HCT116 (cell line): Measurements from ENCODE around the gene GPT2. TPM values are rescaled to one million over a fixed set of nuclear protein-coding genes. Genes with fewer than 3 reads are reported as not detected.

Source experiments
- ATAC-seq: fragments of 200-7000 bp; cut with Tn5 transposase; 2 replicates; pipeline ENCODE4 v1.9.1; 2020; ENCODE audit warnings: mild to moderate bottlenecking, moderate library complexity
- BruUV-seq: library from RNA; stranded (reverse); fragments of 400-500 nt; replicated peaks from 2 replicates; lab custom pipeline; 2021; lab: Mats Ljungman, UMichigan
- CTCF ChIA-PET: fragments of 300-600 bp; sonication (Branson Sonifier 250); formaldehyde crosslinking; loops from one replicate; lab custom pipeline; 2021; ENCODE audit warnings: antibody characterized with exemption; lab: Charles Lee
- POLR2A ChIA-PET: fragments of 300-600, 350-600 bp; sonication (Branson Sonifier 250); formaldehyde crosslinking; loops from one replicate; lab custom pipeline; 2021; ENCODE audit warnings: antibody characterized with exemption; lab: Charles Lee
- RAD21 ChIA-PET, 2 experiments: fragments of 300-600 bp; sonication (Branson Sonifier 250); formaldehyde crosslinking; loops; one replicate each; lab custom pipeline; 2023; ENCODE audit warnings: low total read pairs in 2 of 2; ENCODE audit not compliant: uncharacterized antibody in 2 of 2, unreplicated experiment in 2 of 2, low non-redundant PET in 1 of 2; lab: Charles Lee
- DNase-seq: peaks from one replicate; pipeline ENCODE4 v3.0.0-alpha.2; 2010; ENCODE audit warnings: low read depth, low spot score
- H2AFZ ChIP-seq: fragments of 200-600 bp; shearing (Covaris generic), sonication (generic); 2 replicates; pipeline ENCODE4 v1.6.1; 2017; ENCODE audit warnings: low read depth, mixed run types, mixed read lengths, antibody characterized with exemption, low read length; ENCODE audit not compliant: poor library complexity, severe bottlenecking
- H3K27ac ChIP-seq: 2 replicates; pipeline ENCODE4 v1.5.1; 2012; ENCODE audit warnings: low read depth, low read length
- H3K27me3 ChIP-seq: fragments of 200-600 bp; sonication (generic); 2 replicates; pipeline ENCODE4 v1.6.1; 2016; ENCODE audit warnings: mixed run types, low read length, mixed read lengths; ENCODE audit not compliant: insufficient read depth
- H3K36me3 ChIP-seq, 2 experiments: fragments of 200-500 bp in 1 of 2; fragments of 200-600 bp in 1 of 2; sonication (Bioruptor generic) in 1 of 2; sonication (generic) in 1 of 2; 2 replicates each; pipeline versions ENCODE4 v1.5.1 to v1.6.1; 2014 to 2016; ENCODE audit warnings: low read length in 2 of 2, inconsistent platforms in 1 of 2, mixed read lengths in 1 of 2, mixed run types in 1 of 2; ENCODE audit not compliant: insufficient read depth in 2 of 2, control insufficient read depth in 1 of 2
- H3K4me1 ChIP-seq, 2 experiments: fragments of 200-600 bp in 1 of 2; sonication (generic) in 1 of 2; 2 replicates each; pipeline versions ENCODE4 v1.5.1 to v1.6.1; 2012 to 2017; ENCODE audit warnings: low read length in 2 of 2, inconsistent platforms in 1 of 2, mild to moderate bottlenecking in 1 of 2, mixed read lengths in 1 of 2, mixed run types in 1 of 2, moderate library complexity in 1 of 2; ENCODE audit not compliant: insufficient read depth in 2 of 2, control insufficient read depth in 1 of 2
- H3K4me2 ChIP-seq: fragments of 200-600 bp; sonication (generic); 2 replicates; pipeline ENCODE4 v1.6.1; 2017; ENCODE audit warnings: mixed run types, low read length, mixed read lengths
- H3K4me3 ChIP-seq, 2 experiments: fragments of 200-600 bp in 1 of 2; sonication (generic) in 1 of 2; replicated peaks in 1 of 2; 2 replicates each; pipeline ENCODE4 v1.5.1; 2011 to 2016; ENCODE audit warnings: low read length in 2 of 2, control low read depth in 1 of 2, low read depth in 1 of 2, mild to moderate bottlenecking in 1 of 2, mixed read lengths in 1 of 2, mixed run types in 1 of 2
- H3K79me2 ChIP-seq: fragments of 200-600 bp; sonication (generic); 2 replicates; pipeline ENCODE4 v1.6.1; 2017; ENCODE audit warnings: mild to moderate bottlenecking, mixed run types, low read length, moderate library complexity, mixed read lengths; ENCODE audit not compliant: insufficient read depth
- H3K9ac ChIP-seq: fragments of 200-600 bp; sonication (generic); 2 replicates; pipeline ENCODE4 v1.6.1; 2016; ENCODE audit warnings: low read length, mixed read lengths
- H3K9me2 ChIP-seq: fragments of 200-600 bp; sonication (generic), shearing (Covaris generic); 2 replicates; pipeline ENCODE4 v1.6.1; 2017; ENCODE audit warnings: mixed run types, mild to moderate bottlenecking, moderate library complexity; ENCODE audit not compliant: insufficient read depth
- H3K9me3 ChIP-seq, 2 experiments: fragments of 200-500 bp in 1 of 2; fragments of 200-600 bp in 1 of 2; sonication (Bioruptor generic) in 1 of 2; sonication (generic) in 1 of 2; 2 replicates each; pipeline ENCODE4 v1.6.1; 2014 to 2017; ENCODE audit warnings: low read length in 2 of 2, mixed read lengths in 2 of 2, inconsistent platforms in 1 of 2, low read depth in 1 of 2, mild to moderate bottlenecking in 1 of 2, mixed run types in 1 of 2, moderate library complexity in 1 of 2; ENCODE audit not compliant: control insufficient read depth in 1 of 2, insufficient read depth in 1 of 2
- H4K20me1 ChIP-seq: fragments of 200-600 bp; sonication (generic), shearing (Covaris generic); 2 replicates; pipeline ENCODE4 v1.6.1; 2017; ENCODE audit warnings: mixed run types, mild to moderate bottlenecking, moderate library complexity; ENCODE audit not compliant: insufficient read depth
- CBX3 ChIP-seq: IDR thresholded peaks from 2 replicates; pipeline ENCODE4 v1.6.1; 2012; ENCODE audit warnings: low read depth
- CEBPB ChIP-seq: IDR thresholded peaks from 2 replicates; pipeline ENCODE4 v1.6.1; 2012; ENCODE audit warnings: low read depth
- EGR1 ChIP-seq: IDR thresholded peaks from 2 replicates; pipeline ENCODE4 v1.6.1; 2012; ENCODE audit warnings: low read depth
- ELF1 ChIP-seq: IDR thresholded peaks from 2 replicates; pipeline ENCODE4 v1.6.1; 2012; ENCODE audit warnings: low read depth, borderline replicate concordance
- EZH2 ChIP-seq: fragments of 200-600 bp; sonication (generic); IDR thresholded peaks from 2 replicates; pipeline ENCODE4 v1.6.1; 2017; ENCODE audit warnings: antibody characterized with exemption, mixed run types
- FOSL1 ChIP-seq: IDR thresholded peaks from 2 replicates; pipeline ENCODE4 v1.6.1; 2012; ENCODE audit warnings: low read depth
- JUND ChIP-seq: IDR thresholded peaks from 2 replicates; pipeline ENCODE4 v1.6.1; 2012
- POLR2A ChIP-seq: IDR thresholded peaks from 2 replicates; pipeline ENCODE4 v1.7.0; 2011; ENCODE audit warnings: borderline replicate concordance; ENCODE audit not compliant: insufficient read depth, insufficient read length; ENCODE audit errors: extremely low read depth
- POLR2AphosphoS5 ChIP-seq: IDR thresholded peaks from 2 replicates; pipeline ENCODE4 v1.6.1; 2011; ENCODE audit warnings: mild to moderate bottlenecking, low read depth, low read length, moderate library complexity
- RAD21 ChIP-seq: IDR thresholded peaks from 2 replicates; pipeline ENCODE4 v1.6.1; 2012; ENCODE audit warnings: low read depth, mild to moderate bottlenecking
- SIN3A ChIP-seq: IDR thresholded peaks from 2 replicates; pipeline ENCODE4 v1.6.1; 2012; ENCODE audit warnings: low read depth
- SP1 ChIP-seq: IDR thresholded peaks from 2 replicates; pipeline ENCODE4 v1.6.1; 2012; ENCODE audit warnings: low read depth
- SRF ChIP-seq: IDR thresholded peaks from 2 replicates; pipeline ENCODE4 v1.6.1; 2012; ENCODE audit warnings: low read depth
- TCF7L2 ChIP-seq: IDR thresholded peaks from 2 replicates; pipeline ENCODE4 v1.7.0; 2011; ENCODE audit warnings: borderline replicate concordance, inconsistent platforms; ENCODE audit not compliant: insufficient read depth, insufficient read length; ENCODE audit errors: extremely low read depth
- YY1 ChIP-seq: IDR thresholded peaks from 2 replicates; pipeline ENCODE4 v1.6.1; 2011; ENCODE audit warnings: low read length, low read depth, moderate library complexity, mild to moderate bottlenecking; ENCODE audit not compliant: insufficient replicate concordance; ENCODE audit errors: extremely low read depth
- ZFX ChIP-seq: fragments of 450-650 bp; IDR thresholded peaks from 2 replicates; pipeline ENCODE4 v1.6.1; 2017
- ZNF274 ChIP-seq: fragments of 200-500 bp; sonication (Bioruptor generic); IDR thresholded peaks from 2 replicates; pipeline ENCODE4 v1.6.1; 2014; ENCODE audit warnings: mild to moderate bottlenecking, low read depth, low read length, inconsistent platforms
- intact Hi-C: fragments of 100-400 bp; cut with micrococcal nuclease; formaldehyde crosslinking; loops from 2 replicates; pipeline ENCODE4 v1.10.0; 2022
- total RNA-seq: library from RNA; stranded (reverse); gene quantifications from one replicate; pipeline ENCODE4 v1.2.1, GENCODE V29; 2021; ENCODE audit not compliant: unreplicated experiment
- TF ChIP-seq, protein P1 (sequence below): IDR thresholded peaks from 2 replicates; pipeline ENCODE4 v1.6.1; 2012
- TF ChIP-seq, protein P2 (sequence below): IDR thresholded peaks from 2 replicates; pipeline ENCODE4 v1.6.1; 2012

GPT2 gene
- total RNA-seq, 1 experiment from 2014 or later: 50.6 TPM

DNA sequence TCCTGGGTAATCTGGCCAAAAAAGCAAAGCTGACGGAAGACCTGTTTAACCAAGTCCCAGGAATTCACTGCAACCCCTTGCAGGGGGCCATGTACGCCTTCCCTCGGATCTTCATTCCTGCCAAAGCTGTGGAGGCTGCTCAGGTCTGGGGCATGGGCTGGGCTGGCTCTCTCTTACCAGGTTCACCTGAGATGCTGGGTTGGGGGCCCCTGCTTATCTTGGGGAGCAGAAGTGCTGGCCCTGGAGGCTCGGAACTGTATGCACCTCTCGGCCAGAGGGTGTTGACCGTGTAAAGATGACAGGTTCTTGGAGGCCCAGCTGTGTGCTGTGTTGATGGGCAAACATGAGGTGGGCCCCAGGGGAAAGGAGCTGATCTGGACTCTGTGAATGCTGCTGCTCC is 40.2 kb downstream of the GPT2 start:
- ChIA-PET POLR2A (no interaction called here), CTCF (interaction anchor here (2.4 kb wide), 1 partner anchor 70 kb away, joined by 6 read pairs; no protein-coding TSS in a partner anchor)
- BruUV-seq: no TSS peak
- Histone ChIP-seq H3K9me2 (no peaks in the 10 kb centered on the region), H3K9me3 (no peaks in the 10 kb centered on the region)
- TF ChIP-seq RAD21 (no peak), ZNF274 (no peak), SRF (no peak), ZFX (no peak), JUND (no peak), ELF1 (no peak), CBX3 (no peak), FOSL1 (no peak), EZH2 (no peak), YY1 (no peak)
- TF ChIP-seq, all 23 proteins: peak for 0
- Histone ChIP-seq H3K27ac (no peak overlapping the region), H3K4me1 (peaks cover 19 to 24% of the 10 kb centered on the region in 2 experiments), H3K4me2 (no peak overlapping the region), H3K27me3 (no peaks in the 10 kb centered on the region), H2AFZ (no peak overlapping the region), H3K79me2 (no peaks in the 10 kb centered on the region), H3K9ac (no peak overlapping the region), H3K36me3 (peaks cover 8% of the 10 kb centered on the region in 2 experiments; a peak in 3 of 4 replicates), H4K20me1 (no peaks in the 10 kb centered on the region), H3K4me3 (no peak overlapping the region)
- intact Hi-C loops: no loop called here
- no peak for ATAC-seq
- RAD21 ChIA-PET: no interaction called here
- DNase-seq: no peak

DNA sequence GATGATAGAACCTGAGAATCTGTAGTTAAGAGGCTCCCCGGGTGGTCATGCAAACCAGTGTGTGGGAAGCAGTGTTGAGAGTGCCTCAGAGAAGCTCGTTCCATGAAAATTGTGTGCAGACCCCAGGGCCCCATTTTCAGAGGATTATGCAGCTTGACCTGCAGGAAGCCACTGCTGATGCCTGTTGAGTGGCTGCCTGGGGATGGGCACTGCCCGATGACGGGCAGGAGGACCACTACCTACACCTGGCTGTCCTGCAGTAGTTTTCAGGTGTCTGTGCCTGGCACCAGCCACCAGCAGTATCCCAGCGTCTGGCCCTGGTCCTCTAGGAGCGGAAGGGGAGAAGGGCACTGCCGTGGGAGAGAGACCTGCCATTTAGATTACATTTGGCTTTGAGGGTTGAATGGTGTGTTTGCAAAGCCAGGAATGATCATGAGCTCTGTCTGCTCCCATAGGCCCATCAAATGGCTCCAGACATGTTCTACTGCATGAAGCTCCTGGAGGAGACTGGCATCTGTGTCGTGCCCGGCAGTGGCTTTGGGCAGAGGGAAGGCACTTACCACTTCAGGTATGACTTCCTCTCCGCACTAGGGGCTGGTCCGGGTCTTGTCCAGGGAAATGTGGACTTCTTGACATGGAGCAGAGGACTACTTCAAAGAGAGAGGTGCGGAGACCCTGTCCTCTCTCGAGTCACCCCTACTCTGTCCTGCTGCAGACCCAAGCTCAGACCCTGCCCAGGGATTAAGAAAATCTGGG is 42.5 kb downstream of the GPT2 start:
- ChIA-PET CTCF (interaction anchor here (1.1 to 2.4 kb wide), 3 partner anchors 73 to 253 kb away, joined by 3 to 6 read pairs (median 6); no protein-coding TSS in a partner anchor), RAD21 (no interaction called here), POLR2A (no interaction called here)
- Histone ChIP-seq H3K9ac (no peak overlapping the region), H4K20me1 (no peaks in the 10 kb centered on the region), H3K27ac (no peak overlapping the region), H3K4me3 (no peak overlapping the region), H3K79me2 (no peaks in the 10 kb centered on the region), H3K4me2 (no peak overlapping the region), H3K27me3 (no peaks in the 10 kb centered on the region), H3K9me2 (no peaks in the 10 kb centered on the region), H2AFZ (no peak overlapping the region), H3K4me1 (peaks cover 0 to 5% of the 10 kb centered on the region in 2 experiments; a peak in 1 of 4 replicates), H3K36me3 (peaks cover 8% of the 10 kb centered on the region in 2 experiments; a peak in 3 of 4 replicates), H3K9me3 (no peaks in the 10 kb centered on the region)
- ATAC-seq: no peak
- intact Hi-C loops: loop anchor here (5.0 kb wide), 1 partner anchor 254 kb away; no protein-coding TSS in a partner anchor
- DNase-seq: no peak
- no TSS peak for BruUV-seq
- TF ChIP-seq, protein P1, sequence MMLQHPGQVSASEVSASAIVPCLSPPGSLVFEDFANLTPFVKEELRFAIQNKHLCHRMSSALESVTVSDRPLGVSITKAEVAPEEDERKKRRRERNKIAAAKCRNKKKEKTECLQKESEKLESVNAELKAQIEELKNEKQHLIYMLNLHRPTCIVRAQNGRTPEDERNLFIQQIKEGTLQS: no peak
- TF ChIP-seq TCF7L2 (no peak), POLR2AphosphoS5 (no peak), EZH2 (no peak), ZFX (no peak), SIN3A (no peak), ELF1 (no peak), CEBPB (no peak), SP1 (no peak), RAD21 (no peak), POLR2A (no peak), EGR1 (no peak)
- TF ChIP-seq, protein P2, sequence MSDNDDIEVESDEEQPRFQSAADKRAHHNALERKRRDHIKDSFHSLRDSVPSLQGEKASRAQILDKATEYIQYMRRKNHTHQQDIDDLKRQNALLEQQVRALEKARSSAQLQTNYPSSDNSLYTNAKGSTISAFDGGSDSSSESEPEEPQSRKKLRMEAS: no peak
